T47D (cell line): ENCODE results near the gene AUTS2.

Experiments used
- DNase-seq, 2 experiments: peaks; one replicate each; pipeline versions ENCODE4 v3.0.0 to v3.0.0-alpha.2; 2011 to 2012; ENCODE audit warnings: low read depth in 1 of 2, low spot score in 1 of 2
- JUND ChIP-seq: IDR thresholded peaks from 2 replicates; pipeline ENCODE4 v1.6.1; 2012; ENCODE audit warnings: low read depth
- in situ Hi-C: cut with HindIII; loops from 2 replicates; pipeline ENCODE4 v1.10.0; 2016; ENCODE audit warnings: low sequenced_read_pairs, low pct_unique_long_range_greater_than_20kb

The AUTS2 gene

GRCh38 chr7:70132226-70132851 is 534.1 kb downstream of the AUTS2 start:
- TF ChIP-seq JUND, result no peak
- no peak for DNase-seq
- in situ Hi-C loops, result no loop called here

DNA sequence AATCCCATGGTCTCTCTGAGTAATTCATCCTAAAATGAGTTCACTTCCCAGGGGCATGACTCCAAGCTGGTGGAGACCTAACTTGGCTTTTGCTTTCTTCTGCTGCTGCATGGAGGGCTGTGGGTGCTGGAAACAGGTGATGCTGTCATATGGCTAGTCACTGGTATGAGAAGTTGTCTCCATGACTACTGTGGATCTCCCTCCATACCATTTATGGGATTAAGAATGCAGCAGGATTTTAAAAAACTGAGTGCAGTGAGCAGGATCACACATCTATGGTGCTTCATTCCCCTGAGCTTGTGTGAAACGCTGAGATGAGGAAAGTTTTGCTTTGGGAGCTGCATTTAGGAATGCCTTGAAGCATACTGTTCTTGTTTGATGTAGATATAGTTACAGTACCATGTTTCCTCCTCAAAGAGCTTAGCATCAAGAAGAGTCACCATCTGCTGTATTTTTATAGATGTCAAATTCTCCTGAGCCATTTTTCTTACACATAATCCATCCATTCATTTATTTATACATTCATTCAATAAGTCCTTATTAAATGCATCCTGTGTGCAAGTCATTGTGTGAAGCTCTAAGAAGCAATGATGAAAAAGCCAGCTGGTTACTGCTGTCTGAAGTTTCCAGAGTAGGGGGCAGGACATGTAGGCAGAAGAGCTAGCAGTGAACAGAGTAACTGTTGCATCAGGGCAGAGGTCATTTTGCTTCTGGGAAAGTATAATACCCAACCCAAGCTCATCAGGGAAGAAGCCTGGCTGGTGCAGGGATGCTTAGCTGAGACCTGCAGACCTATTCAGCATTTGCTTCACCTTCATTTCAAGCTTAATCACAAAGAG is 534.8 kb downstream of the AUTS2 start:
- in situ Hi-C loops, result no loop called here
- no peak for DNase-seq
- no peak for TF ChIP-seq JUND

GRCh38 chr7:70134029-70134770 is 535.9 kb downstream of the AUTS2 start:
- no peak for TF ChIP-seq JUND
- DNase-seq, result no peak

GRCh38 chr7:70135656-70136055 is 537.4 kb downstream of the AUTS2 start:
- in situ Hi-C loops, result no loop called here
- no peak for DNase-seq

More at GRCh38 chr7:70134029-70134770, 535.9 kb downstream of the AUTS2 start:
- in situ Hi-C loops, result no loop called here

DNA sequence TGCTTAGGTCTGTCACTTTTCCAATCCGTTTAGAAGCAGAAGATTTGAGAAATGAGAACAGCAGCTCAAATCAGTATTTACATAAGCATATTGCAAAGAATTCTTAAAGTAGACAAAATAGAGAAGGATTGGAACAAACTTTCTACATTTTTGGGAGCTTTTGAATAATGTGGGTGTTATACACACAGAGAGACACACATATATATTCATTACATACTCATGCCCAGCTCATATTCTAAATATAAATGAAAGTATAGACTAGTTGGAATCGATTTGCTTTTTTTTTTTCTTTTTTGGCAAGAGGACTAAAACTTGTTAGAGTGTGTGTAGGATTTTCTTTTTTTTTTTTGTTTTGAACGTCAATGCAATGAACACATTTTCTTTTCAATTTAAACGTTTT is 538.9 kb downstream of the AUTS2 start:
- no peak for TF ChIP-seq JUND
- DNase-seq, result no peak
- in situ Hi-C loops, result no loop called here

More at GRCh38 chr7:70135656-70136055, 537.4 kb downstream of the AUTS2 start:
- TF ChIP-seq JUND, result no peak

DNA sequence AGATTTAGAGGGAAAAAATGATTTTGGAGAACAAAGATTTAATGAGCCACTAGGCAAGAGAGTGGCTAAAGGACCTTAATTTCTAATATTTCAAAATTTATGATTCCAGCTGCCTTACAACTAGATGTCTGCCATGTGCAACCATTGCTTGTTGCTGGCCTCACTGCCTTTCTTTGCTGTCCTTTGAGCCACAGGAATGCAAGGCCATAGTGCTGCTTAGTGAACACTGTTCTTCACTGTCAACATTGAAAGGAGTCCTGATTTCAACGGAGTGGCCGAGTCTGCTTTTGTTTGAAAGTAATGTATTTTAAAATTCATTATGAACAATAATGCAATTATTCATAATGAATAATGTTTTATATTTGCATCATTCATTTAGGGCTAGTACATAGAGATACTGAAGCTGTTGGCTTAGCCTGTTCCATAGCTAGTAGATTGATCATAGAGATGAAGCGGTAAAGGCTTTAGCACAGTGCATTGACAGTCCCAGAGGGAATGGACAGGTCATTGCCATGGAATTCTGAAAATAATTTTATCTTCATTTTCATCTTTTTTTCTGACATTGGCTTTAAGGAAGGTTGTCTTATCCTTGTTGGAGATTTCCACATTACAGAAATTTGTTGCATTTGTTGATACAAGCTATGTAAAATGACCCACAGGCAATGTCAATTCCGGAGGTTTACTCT is 544.1 kb downstream of the AUTS2 start:
- TF ChIP-seq JUND, result no peak
- DNase-seq, result no peak
- in situ Hi-C loops, result no loop called here

DNA sequence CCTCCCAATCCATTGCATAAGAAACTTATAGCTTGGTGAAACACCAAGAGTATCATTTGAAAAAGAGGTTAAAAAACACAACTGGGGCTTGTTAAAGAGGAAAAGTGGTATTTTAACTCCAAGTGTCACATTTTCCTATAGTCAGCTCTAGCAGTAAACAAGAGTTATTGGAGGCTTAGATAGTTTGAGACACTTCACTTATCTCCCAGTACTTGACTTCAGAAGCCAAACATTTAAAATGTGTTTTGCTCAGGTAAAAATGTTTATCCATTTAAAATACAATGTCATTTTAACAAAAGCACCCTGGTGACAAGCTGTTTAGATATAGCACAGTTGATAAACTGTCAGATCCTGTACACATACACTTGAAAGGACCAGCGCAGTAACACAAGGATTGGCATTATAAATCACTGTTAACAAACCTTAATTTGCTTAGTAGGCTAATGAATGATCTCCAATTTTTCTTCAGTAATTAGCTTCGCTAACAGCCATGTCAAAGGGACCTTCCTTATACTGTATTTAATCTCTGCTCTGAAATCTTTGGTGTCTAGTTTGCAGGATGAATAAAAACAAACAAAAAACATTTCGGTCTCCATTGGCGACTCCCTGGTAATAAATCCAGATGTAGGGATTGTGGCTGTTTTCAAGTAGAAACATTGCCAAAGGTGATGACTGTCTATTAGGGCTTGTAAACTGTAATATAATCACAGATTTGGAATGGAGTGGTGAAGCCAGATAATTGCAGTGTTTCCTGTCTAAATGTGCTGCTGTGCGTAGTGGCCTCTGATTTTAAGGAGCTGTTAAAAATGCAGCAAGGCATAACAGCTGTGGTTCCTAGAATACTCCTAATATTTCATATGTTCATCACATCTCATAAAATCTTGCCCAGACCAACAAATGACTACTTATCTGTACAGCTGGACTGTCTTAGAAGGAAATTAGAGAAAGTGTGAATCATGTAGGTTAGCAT is 545.1 kb downstream of the AUTS2 start:
- no peak for DNase-seq

DNA sequence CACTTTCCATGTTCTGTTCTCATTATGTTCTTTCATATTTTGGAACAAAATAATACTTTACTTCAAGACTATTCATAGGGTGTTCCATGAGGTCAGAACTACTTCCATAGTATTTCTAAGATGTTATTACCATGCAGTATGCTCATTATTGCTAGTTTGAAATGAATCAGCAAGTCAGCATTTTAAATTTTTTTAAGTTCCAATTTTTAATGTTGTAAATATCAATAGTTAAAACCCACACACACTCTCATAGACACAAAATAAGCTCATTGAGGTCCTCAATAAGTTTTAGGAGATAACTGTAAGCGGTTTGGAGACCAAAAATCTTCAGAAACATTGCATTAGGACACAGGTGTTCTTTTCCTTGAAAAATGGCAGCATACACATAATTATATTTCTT is 550.7 kb downstream of the AUTS2 start:
- no peak for TF ChIP-seq JUND
- in situ Hi-C loops, result no loop called here
- no peak for DNase-seq

More for the DNA sequence above, 545.1 kb downstream of the AUTS2 start:
- in situ Hi-C loops, result no loop called here
- no peak for TF ChIP-seq JUND

DNA sequence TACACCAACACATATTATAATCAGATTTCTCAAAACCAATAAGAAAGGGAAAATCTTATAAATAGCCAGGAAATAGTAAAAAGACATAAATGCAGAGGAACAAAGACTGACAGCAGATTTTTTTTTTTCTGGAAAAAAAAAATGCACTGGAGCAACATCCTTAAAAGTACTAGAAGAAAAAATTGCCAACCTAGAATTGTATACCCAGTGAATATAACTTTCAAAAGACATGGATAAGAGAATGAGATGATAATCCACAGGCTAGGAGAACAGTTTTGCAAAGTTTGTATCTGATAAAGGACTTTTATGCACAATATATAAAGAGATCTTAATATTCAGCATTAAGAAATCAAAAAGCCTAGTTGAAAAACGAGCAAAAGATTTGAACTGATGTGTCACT is 554.0 kb downstream of the AUTS2 start:
- in situ Hi-C loops, result no loop called here
- no peak for DNase-seq
- TF ChIP-seq JUND, result no peak

DNA sequence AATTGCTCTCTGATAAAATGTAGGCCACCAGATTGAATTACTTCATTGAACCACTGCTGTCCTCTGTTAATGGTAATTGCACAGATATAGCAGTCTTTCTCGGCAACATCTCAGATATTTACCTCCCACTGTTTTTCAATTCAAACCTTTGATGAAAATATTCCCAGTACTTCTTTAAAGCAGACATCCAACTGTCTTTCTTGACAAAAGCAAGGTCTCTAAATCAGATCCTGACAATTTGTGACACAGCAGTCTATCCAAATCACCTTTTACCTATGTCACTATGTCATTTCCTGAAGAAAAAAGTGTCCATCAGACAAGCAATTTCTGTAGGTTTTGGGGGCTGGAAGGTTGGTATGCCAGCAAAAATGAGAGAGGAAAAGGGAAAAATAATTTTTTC is 555.7 kb downstream of the AUTS2 start:
- in situ Hi-C loops, result no loop called here
- no peak for TF ChIP-seq JUND
- no peak for DNase-seq

- peak in 1 of 2 experiments; percentile 41 for DNase-seq
- TF ChIP-seq JUND, result no peak
- in situ Hi-C loops, result no loop called here
Measured at GRCh38 chr7:70154521-70155180, 556.4 kb downstream of the AUTS2 start.
